NCI-H226 (cell line): Measurements from ENCODE around the gene KRTAP10-12.

Source experiments
- DNase-seq: peaks from one replicate; pipeline ENCODE4 v3.0.0-alpha.2; 2015

KRTAP10-12 gene

DNA sequence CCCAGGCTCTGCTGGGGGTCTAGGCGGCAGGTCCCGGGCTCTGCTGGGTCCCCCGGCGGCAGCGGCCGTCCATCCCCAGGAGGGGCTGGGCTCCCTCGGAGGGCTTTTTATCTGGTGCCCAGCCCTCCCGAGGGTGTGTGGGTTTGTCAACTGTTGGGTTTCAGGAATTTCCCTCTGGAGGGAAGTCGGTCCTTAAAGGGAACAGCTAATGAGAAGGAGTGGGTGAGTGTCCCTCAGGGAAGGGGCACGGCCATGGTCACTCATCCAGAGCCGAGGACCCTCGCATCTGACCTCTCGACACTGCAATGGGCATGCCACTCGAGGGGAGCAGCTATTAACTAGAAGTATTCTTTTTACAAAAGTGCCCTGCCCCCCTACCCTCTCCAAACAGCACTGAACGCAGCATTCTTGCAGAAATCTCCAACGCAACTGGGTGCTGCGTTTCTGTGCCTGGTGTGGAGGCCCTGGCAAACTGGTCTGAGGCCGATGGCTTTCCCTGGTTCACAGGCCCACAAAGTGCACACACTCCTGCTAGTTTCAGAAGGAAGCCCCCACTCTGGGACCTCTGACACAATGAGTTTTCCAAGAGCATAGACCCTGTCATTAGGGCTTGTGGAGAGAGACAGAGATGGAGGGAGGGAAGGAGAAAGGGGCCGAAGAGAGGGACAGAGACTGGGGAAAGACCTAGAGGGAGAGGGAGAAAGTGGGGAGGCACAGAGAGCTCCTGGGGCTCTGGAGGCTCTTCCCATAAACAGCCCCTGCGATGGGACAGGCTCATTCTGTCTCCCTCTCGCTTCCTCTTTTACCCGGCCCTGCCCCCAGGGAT is 15.4 kb downstream of the KRTAP10-12 start:
- DNase-seq, result no peak

GRCh38 chr21:44713130-44713529 is 16.2 kb downstream of the KRTAP10-12 start:
- DNase-seq, result no peak

- DNase-seq, result no peak
Measured at GRCh38 chr21:44713846-44714245, 16.9 kb downstream of the KRTAP10-12 start.

GRCh38 chr21:44714905-44715304 is 17.9 kb downstream of the KRTAP10-12 start:
- DNase-seq, result no peak

- peak; percentile 33 for DNase-seq
Measured at GRCh38 chr21:44716984-44717383, 20.0 kb downstream of the KRTAP10-12 start.

DNA sequence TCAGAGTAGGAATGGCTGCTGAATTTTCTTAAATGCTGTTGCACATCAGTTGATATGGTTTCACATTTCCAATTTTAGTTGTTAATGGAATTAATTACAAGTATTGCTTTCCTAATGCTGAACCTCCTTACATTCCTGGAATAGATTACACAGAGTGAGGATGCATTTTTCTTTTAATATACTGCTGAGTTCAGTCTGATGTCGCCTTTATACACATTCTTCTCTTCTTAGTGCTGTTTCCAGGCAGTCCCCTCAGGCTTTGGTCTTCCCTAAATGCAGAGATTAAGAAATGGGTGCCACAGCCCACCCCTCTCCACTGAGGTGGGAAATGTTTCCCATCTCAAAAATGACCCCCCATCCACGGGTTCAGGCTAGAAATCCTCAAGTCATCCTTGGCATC is 21.1 kb downstream of the KRTAP10-12 start:
- no peak for DNase-seq

- DNase-seq, result no peak
Measured at GRCh38 chr21:44718571-44718970, 21.6 kb downstream of the KRTAP10-12 start.

DNA sequence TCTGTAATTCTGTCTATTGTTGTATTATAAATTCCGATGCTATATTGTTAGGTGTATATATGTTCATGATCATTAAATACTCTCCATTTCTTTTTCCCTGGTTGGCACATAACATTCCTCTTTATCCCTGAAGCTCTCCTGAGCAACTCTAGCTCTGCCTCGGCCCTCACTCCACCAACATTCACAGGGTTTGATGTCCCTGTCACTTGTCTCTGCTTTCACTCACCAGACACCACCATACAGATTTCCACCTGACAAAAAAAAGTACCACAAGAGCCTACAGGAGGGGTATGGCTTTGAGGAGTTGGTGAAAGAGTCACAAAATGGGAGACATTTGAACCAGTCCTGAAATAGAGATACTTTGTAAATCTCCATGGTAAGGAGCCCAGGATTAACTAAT is 23.2 kb downstream of the KRTAP10-12 start:
- no peak for DNase-seq

DNA sequence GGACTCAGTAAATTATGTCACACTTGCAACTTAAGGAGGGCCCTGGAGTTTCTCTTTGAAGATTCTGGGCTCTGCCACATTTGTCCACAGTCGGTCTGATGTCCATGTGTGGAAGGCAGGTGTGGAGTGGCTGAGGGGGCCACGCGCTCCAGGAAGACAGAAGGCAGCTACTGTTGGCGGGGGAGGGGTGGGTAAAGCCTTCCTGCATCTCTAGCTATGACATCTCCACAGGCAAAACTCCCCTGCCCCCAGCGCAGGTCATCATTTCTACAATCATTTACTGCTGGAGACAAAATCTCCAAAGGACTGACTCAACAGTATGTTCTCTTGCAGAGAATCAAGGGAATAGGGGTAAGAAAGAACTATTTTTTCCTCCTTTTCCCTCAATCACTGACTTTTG is 25.8 kb downstream of the KRTAP10-12 start:
- no peak for DNase-seq

GRCh38 chr21:44723177-44724131 is 26.5 kb downstream of the KRTAP10-12 start:
- DNase-seq, result no peak

- DNase-seq, result no peak
Measured at GRCh38 chr21:44724196-44724595, 27.2 kb downstream of the KRTAP10-12 start.

DNA sequence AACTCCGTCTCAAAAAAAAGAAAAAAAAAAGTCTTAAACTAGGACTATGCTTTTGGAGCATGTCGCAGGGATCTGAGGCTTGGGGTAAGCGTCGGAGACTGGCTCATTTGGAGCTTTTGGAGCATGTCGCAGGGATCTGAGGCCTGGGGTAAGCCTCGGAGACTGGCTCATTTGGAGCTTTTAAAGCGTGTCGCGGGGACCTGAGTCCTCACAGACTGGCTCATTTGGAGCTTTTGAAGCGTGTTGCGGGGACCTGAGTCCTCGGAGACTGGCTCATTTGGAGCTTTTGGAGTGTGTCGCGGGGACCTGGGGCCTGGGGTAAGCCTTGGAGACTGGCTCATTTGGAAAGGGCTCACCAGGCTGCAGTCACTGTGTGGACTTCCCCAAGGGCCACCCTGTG is 28.0 kb downstream of the KRTAP10-12 start:
- DNase-seq, result no peak

DNA sequence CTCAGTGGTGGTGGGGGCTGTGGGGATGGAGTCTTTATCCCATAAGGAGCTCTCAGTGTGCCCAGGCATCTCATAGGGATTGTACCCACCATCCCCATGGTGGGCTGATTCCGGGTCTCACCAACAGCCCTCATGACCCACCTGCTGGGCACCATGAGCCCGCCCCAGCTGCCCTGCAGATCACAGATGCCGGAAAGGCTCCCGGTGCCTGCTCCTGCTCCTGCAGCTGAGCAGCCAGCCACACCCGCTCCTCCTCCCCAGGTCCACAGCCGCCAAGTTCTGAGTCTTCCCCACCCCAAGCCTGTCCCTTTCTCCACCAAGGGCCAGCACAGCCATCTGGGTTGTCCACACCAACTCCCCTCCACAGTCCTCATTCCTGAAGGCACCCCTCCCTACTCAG is 29.9 kb downstream of the KRTAP10-12 start:
- no peak for DNase-seq

GRCh38 chr21:44727321-44727720 is 30.3 kb downstream of the KRTAP10-12 start:
- DNase-seq, result no peak

GRCh38 chr21:44727757-44728156 is 30.8 kb downstream of the KRTAP10-12 start:
- DNase-seq, result no peak

DNA sequence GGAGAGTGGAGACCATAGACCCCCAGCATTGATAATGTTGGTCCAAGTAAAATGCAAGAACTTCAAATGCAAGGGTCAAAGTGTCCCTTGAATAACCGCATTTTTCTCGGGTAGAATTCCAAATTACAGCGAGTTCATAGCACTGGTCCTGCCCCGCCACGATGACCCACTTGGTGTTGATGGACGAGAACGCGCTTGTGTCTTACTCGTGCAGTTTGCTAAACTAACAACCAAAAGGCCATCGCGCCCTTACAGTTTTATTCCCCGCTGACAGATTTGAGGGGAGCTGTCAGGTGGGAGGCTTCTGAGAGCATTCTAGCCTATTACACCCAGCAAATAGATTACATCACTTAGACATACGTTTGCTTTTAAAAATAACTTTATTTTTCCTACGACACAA is 31.7 kb downstream of the KRTAP10-12 start:
- no peak for DNase-seq

GRCh38 chr21:44729336-44730027 is 32.5 kb downstream of the KRTAP10-12 start:
- no peak for DNase-seq

DNA sequence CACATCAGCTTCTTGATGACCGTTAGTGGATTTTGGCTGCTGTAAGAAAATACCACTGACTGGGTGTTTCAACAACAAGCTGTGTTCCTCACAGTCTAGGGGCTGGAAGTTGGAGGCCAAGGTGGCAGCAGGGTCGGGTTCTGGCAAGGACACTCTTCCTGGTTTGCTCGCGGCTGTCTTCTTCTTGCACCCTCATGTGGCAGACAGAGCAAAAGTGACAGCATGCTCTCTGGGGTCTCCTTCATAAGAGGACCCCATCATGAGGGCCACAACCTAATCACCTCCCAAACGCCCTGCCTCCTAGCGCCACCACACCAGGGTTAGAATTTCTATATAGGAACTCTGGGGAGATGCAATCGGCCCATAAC is 33.0 kb downstream of the KRTAP10-12 start:
- no peak for DNase-seq

DNA sequence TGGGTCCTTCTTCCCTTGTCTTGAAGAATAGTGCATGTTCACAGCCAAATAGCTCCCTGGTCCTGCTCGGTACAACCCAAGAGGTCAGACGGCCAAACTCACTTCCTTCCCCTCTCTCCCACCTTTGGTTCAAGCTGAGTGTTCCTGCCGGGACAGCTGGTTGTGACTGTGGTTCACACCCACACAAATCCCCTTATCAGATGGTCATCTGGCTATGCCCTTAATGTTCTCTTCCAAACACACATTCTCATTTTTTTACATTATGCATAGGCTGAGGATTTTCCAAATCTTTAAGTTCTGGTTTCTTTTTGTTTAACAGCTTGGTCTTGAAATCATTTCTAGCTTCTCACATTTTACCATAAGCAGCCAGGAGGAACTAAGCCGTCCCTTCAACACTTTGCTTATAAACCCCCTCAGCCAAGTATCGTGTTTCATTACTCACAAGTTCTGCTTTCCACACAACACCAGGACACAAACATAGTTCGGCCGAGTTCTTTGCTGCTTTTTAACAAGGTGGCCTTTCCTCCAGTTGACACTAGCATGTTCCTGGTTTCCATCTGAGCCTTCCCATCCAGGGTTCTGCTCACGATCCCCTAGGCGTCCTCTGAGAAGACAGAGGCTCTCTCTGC is 34.1 kb downstream of the KRTAP10-12 start:
- no peak for DNase-seq

- DNase-seq, result no peak
Measured at GRCh38 chr21:44732263-44732662, 35.3 kb downstream of the KRTAP10-12 start.

DNA sequence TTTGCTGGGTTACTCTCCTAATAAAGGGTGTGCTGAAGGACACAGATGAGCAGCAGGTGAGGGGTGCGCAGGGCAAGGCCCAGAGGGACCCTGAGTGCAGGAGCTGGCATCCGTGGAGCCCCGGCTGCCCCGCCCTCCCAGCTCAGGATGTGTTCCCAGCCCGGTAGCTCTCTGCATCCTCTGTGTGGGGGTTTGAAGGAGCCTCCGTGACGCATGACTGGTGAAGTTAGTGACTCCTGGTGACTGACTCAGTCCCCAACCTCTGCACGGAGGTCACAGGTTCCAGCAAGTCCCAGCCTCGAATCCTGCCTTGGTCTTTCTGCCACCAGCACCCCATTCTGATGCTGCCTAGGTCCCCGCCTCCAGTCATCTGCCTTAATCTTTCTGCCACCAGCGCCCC is 36.0 kb downstream of the KRTAP10-12 start:
- no peak for DNase-seq

GRCh38 chr21:44734026-44734745 is 37.2 kb downstream of the KRTAP10-12 start:
- no peak for DNase-seq
